ENCODE measurements around the gene TEK.

Gene TEK

GRCh38 chr9:27181381-27181780, 72.4 kb downstream of the TEK start:
- no peak for DNase-seq (ENCODE audit: low spot score)

GRCh38 chr9:27182421-27182820, 73.4 kb downstream of the TEK start:
- no peak for DNase-seq (ENCODE audit: low spot score)

GRCh38 chr9:27183131-27183530, 74.1 kb downstream of the TEK start:
- no peak for DNase-seq (ENCODE audit: low spot score)

- no peak for DNase-seq (ENCODE audit: low spot score)
Observed at GRCh38 chr9:27183701-27184100, 74.7 kb downstream of the TEK start.

GRCh38 chr9:27184556-27185351, 75.7 kb downstream of the TEK start:
- DNase-seq (ENCODE audit: low spot score) = no peak

GRCh38 chr9:27188426-27188825, 79.4 kb downstream of the TEK start:
- no peak for DNase-seq (ENCODE audit: low spot score)

- no peak for DNase-seq (ENCODE audit: low spot score)
Observed at GRCh38 chr9:27189426-27189825, 80.4 kb downstream of the TEK start.

- DNase-seq (ENCODE audit: low spot score) = no peak
Observed at GRCh38 chr9:27192291-27192960, 83.4 kb downstream of the TEK start.

GRCh38 chr9:27193886-27194285, 84.9 kb downstream of the TEK start:
- DNase-seq (ENCODE audit: low spot score) = no peak

- no peak for DNase-seq (ENCODE audit: low spot score)
Observed at GRCh38 chr9:27194401-27195091, 85.5 kb downstream of the TEK start.

- no peak for DNase-seq (ENCODE audit: low spot score)
Observed at GRCh38 chr9:27195191-27195590, 86.2 kb downstream of the TEK start.

GRCh38 chr9:27196383-27196782, 87.4 kb downstream of the TEK start:
- no peak for DNase-seq (ENCODE audit: low spot score)

- DNase-seq (ENCODE audit: low spot score) = no peak
Observed at GRCh38 chr9:27198190-27198589, 89.2 kb downstream of the TEK start.

- DNase-seq (ENCODE audit: low spot score) = no peak
Observed at GRCh38 chr9:27202056-27202455, 93.0 kb downstream of the TEK start.

GRCh38 chr9:27203783-27204182, 94.8 kb downstream of the TEK start:
- DNase-seq (ENCODE audit: low spot score) = no peak

GRCh38 chr9:27204578-27204977, 95.6 kb downstream of the TEK start:
- no peak for DNase-seq (ENCODE audit: low spot score)

- DNase-seq (ENCODE audit: low spot score) = no peak
Observed at GRCh38 chr9:27205198-27205597, 96.2 kb downstream of the TEK start.

- DNase-seq (ENCODE audit: low spot score) = no peak
Observed at GRCh38 chr9:27206041-27206440, 97.0 kb downstream of the TEK start.

- no peak for DNase-seq (ENCODE audit: low spot score)
Observed at GRCh38 chr9:27209034-27209433, 100.0 kb downstream of the TEK start.

GRCh38 chr9:27210588-27210987, 101.6 kb downstream of the TEK start:
- DNase-seq (ENCODE audit: low spot score) = no peak

- no peak for DNase-seq (ENCODE audit: low spot score)
Observed at GRCh38 chr9:27212191-27212590, 103.2 kb downstream of the TEK start.

GRCh38 chr9:27212621-27213020, 103.6 kb downstream of the TEK start:
- DNase-seq (ENCODE audit: low spot score) = no peak

GRCh38 chr9:27227192-27227591, 118.2 kb downstream of the TEK start:
- DNase-seq (ENCODE audit: low spot score) = no peak

Data from left forelimb (tissue), 1 donor.